AG10803 (cell line): Measurements from ENCODE around the gene ZNF253.
"Not testable (repeated sequence)": the region's sequence is repeated elsewhere in the genome, so short reads cannot be mapped to it uniquely, and the experiment has no call there.

Experiments used
- DNase-seq: peaks from one replicate; pipeline ENCODE4 v3.0.0; 2010; ENCODE audit warnings: low read depth
- H3K4me3 ChIP-seq: 2 replicates; pipeline ENCODE4 v1.5.1; 2011; ENCODE audit warnings: mild to moderate bottlenecking, low read length, control low read depth
- TF ChIP-seq, protein P1 (sequence below): conservative IDR thresholded peaks from 2 replicates; pipeline ENCODE4 v1.5.1; 2011; ENCODE audit warnings: mild to moderate bottlenecking, low read length, control low read depth, inconsistent platforms

Gene ZNF253

DNA sequence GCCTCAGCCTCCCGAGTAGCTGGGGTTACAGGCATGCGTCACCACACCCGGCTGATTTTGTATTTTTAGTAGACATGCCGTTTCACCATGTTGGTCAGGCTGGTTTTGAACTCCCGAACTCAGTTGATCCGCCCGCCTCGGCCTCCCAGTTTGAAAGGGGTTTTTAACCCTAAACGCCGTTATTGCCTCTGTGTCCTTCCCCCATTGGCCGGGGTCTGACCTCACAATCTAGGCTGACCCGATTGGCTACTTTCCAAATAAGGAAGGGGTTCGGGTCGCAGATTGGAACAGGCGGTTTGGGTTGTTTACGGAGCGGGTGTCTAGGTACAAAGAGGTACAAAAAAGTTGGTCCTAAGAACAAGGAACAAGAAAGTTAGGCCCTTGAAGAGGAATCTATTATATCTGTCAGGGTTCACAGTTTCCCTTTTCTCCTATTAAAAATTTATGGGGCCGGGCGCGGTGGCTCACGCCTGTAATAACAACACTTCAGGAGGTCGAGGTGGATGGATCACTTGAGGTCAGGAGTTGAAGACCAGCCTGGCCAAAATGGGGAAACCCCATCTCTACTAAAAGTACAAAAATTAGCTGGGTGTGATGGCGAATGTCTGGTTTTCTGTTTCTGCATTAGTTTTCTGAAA, 1.0 kb downstream of the ZNF253 start:
- peak; percentile 1 for DNase-seq
- peak overlapping the region; percentile 92 for H3K4me3 ChIP-seq
- TF ChIP-seq, protein P1, sequence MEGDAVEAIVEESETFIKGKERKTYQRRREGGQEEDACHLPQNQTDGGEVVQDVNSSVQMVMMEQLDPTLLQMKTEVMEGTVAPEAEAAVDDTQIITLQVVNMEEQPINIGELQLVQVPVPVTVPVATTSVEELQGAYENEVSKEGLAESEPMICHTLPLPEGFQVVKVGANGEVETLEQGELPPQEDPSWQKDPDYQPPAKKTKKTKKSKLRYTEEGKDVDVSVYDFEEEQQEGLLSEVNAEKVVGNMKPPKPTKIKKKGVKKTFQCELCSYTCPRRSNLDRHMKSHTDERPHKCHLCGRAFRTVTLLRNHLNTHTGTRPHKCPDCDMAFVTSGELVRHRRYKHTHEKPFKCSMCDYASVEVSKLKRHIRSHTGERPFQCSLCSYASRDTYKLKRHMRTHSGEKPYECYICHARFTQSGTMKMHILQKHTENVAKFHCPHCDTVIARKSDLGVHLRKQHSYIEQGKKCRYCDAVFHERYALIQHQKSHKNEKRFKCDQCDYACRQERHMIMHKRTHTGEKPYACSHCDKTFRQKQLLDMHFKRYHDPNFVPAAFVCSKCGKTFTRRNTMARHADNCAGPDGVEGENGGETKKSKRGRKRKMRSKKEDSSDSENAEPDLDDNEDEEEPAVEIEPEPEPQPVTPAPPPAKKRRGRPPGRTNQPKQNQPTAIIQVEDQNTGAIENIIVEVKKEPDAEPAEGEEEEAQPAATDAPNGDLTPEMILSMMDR, result no peak

DNA sequence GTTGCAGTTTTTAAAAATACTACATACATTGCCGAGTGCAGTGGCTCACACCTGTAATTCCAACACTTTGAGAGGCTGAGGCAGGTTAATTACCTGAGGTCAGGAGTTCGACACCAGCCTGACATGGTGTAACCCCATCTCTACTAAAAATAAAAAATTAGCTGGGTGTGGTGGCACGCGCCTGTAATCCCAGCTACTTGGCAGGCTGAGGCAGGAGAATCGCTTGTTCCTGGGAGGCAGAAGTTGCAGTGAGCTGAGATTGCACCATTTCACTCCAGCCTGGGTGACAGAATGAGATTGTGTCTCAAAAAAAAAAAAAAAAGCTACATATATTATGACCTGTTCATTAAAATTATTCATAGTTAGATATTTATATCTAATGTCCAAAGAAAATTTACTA, 4.4 kb downstream of the ZNF253 start:
- not testable (repeated sequence) for H3K4me3 ChIP-seq, DNase-seq

DNA sequence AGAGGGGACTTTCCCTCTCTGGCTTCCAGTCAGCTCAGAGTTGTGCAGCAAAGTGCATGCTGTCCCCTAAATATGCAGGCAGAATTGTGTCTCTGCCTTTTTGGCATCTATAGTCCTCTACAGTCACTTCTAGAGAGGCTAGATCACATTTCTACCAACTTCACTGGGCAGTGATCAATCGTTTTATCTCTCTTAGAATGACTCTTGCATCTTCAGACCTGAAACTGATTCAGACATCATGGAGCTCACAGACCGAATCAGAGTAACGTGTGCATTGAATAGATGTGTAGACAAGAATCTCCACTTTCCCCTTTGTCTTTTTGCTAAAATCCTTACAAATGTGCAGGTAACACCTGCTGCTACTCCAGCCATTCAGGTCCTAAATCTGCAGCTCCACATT, 6.2 kb downstream of the ZNF253 start:
- DNase-seq, result no peak
- no peak overlapping the region for H3K4me3 ChIP-seq
- TF ChIP-seq, protein P1, result no peak

DNA sequence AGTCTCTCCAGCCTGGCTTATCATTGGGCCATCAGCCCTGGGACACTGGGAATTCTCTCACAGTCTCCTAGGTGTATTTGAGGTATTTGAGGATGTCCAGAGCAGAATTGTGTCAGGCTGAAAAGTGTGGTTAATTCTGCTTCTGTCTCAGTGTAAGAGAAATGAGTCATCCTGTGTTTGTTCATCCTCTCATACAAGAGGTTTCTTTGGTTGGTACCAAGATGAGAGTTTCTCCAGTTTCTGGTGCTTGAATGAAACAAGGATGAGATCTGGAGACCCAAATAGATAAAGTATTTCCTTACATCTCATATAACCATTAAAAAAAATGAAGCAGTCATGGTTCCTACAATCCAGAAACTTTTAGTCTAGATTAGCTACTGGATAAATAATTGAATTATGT, 7.7 kb downstream of the ZNF253 start:
- DNase-seq, result no peak
- TF ChIP-seq, protein P1, result no peak
- H3K4me3 ChIP-seq, result no peak overlapping the region

DNA sequence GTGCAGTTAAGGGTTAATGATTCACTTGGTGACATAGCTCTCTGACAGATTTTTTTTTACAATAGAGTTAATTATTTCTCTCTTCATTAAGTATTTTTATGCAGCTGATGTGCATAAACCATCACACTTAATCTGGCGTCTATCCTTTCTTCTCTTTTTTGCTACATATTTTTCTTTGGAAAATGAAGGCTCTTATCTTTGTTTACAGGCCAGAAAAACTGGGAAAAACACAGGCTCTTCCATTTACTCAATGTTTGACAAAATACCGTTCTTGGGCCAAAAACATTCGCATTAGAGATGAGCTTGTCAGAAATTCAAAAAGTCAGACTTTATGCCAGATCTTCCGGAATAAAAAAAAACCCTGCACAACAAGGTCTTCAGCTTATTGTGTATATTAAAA, 12.0 kb downstream of the ZNF253 start:
- TF ChIP-seq, protein P1, result no peak
- no peak for DNase-seq
- no peak overlapping the region for H3K4me3 ChIP-seq

DNA sequence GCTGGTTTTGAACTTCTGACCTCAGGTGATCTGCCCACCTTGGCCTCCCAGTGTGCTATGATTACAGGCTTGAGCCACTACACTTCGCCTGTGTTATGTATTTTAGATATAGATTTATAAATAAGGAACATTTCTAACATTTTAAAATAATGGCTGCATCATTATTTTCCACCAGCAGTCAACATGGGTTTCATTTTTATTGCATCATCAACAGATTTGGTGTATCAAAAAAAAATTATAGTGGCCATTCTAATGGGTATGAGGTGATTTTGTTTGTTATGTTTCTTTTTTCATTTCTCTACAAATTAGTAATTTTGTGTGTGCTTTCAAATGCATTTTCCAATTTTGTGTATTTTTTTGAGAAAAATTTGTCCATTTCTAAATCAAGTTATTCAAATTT, 18.9 kb downstream of the ZNF253 start:
- TF ChIP-seq, protein P1, result no peak
- no peak overlapping the region for H3K4me3 ChIP-seq
- DNase-seq, result no peak

DNA sequence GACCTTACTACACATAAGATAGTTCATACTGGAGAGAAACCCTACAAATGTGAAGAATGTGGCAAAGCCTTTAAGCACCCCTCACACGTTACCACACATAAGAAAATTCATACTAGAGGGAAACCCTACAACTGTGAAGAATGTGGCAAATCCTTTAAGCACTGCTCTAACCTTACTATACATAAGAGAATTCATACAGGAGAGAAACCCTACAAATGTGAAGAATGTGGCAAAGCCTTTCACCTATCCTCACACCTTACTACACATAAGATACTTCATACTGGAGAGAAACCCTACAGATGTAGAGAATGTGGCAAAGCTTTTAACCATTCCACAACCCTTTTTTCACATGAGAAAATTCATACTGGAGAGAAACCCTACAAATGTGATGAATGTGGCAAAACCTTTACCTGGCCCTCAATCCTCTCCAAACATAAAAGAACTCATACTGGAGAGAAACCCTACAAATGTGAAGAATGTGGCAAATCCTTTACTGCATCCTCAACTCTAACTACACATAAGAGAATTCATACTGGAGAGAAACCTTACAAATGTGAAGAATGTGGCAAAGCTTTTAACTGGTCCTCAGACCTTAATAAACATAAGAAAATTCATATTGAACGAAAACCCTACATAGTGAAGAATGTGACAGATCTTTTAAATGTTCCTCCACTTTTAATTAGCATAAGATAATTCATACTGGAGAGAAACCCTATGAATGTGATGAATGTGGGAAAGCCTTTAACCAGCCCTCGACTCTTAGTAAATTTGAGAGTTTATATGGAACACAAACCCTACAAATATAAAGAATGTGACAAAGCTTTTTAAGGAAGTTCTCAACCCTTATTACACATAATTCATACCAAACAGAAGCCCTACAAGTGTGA, 26.6 kb downstream of the ZNF253 start:
- not testable (repeated sequence) for H3K4me3 ChIP-seq, DNase-seq

DNA sequence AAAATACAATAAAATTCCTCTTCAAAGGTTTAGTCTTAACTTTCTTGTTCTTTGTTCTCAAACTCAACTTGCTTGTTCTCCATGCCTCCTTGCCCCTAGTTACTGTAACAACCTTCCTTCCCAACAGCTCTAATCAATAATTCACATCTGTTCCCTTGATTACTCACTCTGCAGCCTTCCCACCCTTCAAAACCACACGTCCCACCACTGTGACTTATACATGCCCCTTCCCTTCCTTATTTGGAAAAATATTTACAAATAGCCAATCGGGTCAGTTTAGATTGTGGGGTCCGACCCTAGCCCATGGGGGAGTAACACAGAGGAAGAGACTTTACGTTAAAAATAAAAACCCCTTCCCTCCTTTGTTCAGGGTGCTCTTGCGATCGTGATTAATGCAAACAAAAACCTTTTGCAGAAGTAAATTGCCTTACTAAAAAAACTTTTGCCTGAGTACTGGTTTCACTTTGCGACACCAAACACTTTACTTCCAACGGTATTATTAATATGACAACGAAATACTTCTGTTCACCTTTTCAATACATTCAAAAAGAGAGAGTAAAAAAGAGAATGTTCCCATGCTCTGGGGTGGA, 34.6 kb downstream of the ZNF253 start:
- TF ChIP-seq, protein P1, result no peak
- H3K4me3 ChIP-seq, result peak overlapping the region; percentile 86

More for the DNA sequence above, 34.6 kb downstream of the ZNF253 start:
- peak; percentile 80 for DNase-seq
